ENCODE results near the gene ADAMTSL2.

GRCh38 chr9:133605856-133606707 is 71.6 kb downstream of the ADAMTSL2 start:
- no peak for TF ChIP-seq CTCF (IDR thresholded peaks at IDR 0.05)
- no peak for TF ChIP-seq EP300 (IDR thresholded peaks at IDR 0.05)
- TF ChIP-seq POLR2A (IDR thresholded peaks at IDR 0.05; ENCODE audit: low read depth): no peak
